ENCODE results near the gene ARNT2.

DNA sequence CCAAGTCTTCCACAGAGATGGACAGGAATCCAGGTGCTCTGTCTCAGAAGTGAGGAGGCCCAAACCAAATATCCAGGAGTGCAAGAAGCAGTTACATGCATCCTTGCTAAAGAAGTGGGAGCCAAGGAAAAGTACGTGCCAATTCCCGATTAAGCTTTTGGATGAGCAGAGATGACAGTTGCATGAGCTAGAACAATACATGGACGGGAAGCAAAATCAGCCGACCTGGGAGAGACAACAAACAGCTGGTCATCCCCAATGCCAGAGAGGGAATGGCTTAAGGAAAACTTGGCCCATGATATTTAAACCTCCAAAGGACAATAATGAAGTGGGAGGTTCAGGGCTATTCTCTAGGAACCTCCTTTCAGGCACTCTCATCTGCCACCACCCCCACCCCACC, 204.9 kb downstream of the ARNT2 start:
- TF ChIP-seq, protein P1, sequence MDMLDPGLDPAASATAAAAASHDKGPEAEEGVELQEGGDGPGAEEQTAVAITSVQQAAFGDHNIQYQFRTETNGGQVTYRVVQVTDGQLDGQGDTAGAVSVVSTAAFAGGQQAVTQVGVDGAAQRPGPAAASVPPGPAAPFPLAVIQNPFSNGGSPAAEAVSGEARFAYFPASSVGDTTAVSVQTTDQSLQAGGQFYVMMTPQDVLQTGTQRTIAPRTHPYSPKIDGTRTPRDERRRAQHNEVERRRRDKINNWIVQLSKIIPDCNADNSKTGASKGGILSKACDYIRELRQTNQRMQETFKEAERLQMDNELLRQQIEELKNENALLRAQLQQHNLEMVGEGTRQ (CRISPR knock-in tag; IDR thresholded peaks at IDR 0.05) = no peak
- TF ChIP-seq MAX (CRISPR knock-in tag; IDR thresholded peaks at IDR 0.05) (no peak), GTF2I (CRISPR knock-in tag; conservative IDR thresholded peaks at IDR 0.05) (no peak), NFYB (CRISPR knock-in tag; conservative IDR thresholded peaks at IDR 0.05; ENCODE audit: low read depth) (no peak)
- TF ChIP-seq, protein P2, sequence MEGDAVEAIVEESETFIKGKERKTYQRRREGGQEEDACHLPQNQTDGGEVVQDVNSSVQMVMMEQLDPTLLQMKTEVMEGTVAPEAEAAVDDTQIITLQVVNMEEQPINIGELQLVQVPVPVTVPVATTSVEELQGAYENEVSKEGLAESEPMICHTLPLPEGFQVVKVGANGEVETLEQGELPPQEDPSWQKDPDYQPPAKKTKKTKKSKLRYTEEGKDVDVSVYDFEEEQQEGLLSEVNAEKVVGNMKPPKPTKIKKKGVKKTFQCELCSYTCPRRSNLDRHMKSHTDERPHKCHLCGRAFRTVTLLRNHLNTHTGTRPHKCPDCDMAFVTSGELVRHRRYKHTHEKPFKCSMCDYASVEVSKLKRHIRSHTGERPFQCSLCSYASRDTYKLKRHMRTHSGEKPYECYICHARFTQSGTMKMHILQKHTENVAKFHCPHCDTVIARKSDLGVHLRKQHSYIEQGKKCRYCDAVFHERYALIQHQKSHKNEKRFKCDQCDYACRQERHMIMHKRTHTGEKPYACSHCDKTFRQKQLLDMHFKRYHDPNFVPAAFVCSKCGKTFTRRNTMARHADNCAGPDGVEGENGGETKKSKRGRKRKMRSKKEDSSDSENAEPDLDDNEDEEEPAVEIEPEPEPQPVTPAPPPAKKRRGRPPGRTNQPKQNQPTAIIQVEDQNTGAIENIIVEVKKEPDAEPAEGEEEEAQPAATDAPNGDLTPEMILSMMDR (IDR thresholded peaks at IDR 0.05) = no peak
